ENCODE results near the gene TNRC6C. TPM values are rescaled to one million over a fixed set of nuclear protein-coding genes. Genes with fewer than 3 reads are reported as not detected.

Gene TNRC6C
- total and polyA plus RNA-seq, 9 of the 15 experiments (the other 6 are each of a cell fraction or from before 2014, with no cell fraction given): 0.20 to 4.9 (median 2.3) TPM

GRCh38 chr17:78007647-78008046 lies 49.1 kb downstream of the TNRC6C start (continued):
- no peak for TF ChIP-seq CHD7 (IDR thresholded peaks at IDR 0.05; ENCODE audit: low read depth, low read length)
